Activated CD4-positive, CD25-positive, alpha-beta regulatory T cell treated with anti-CD3 and anti-CD28 coated beads, Interleukin-2, amount 50 U/mL, for 24 hours (primary cell): Measurements from ENCODE around the gene FADS6.
A peak's percentile ranks its signal among the peaks of the same experiment; 100 is the strongest.

ENCODE experiments used
- ATAC-seq, 2 donors: fragments of 150-1000 bp; cut with Tn5 transposase; one replicate each; pipeline ENCODE4 v1.10.0; 2021; ENCODE audit warnings: mild to moderate bottlenecking in 1 of 2, moderate library complexity in 1 of 2

Gene FADS6

GRCh38 chr17:74851612-74852236, 41.7 kb downstream of the FADS6 start:
- no peak for ATAC-seq

DNA sequence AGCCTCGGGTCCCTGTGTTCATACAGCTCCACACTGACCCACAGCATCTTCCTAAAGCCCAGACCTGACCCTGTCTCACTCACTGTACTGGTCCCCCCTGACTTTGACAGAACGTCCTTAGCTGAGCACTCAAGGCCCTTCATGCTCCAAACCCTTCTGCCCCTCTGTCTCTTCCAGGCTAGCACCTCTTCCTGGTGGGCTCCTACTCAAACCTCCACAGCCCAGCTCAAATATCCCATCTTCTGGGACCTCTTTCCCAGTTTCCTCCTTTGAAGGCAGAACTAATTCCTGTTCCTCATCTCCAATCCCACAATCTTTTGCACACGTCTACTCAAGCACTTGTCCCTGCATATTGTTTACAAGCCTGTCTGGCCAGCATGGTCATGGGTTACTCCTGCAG, 42.5 kb downstream of the FADS6 start:
- no peak for ATAC-seq

- ATAC-seq, result no peak
Measured at GRCh38 chr17:74850310-74850709, 43.1 kb downstream of the FADS6 start.

GRCh38 chr17:74848656-74849399, 44.6 kb downstream of the FADS6 start:
- ATAC-seq, result no peak

DNA sequence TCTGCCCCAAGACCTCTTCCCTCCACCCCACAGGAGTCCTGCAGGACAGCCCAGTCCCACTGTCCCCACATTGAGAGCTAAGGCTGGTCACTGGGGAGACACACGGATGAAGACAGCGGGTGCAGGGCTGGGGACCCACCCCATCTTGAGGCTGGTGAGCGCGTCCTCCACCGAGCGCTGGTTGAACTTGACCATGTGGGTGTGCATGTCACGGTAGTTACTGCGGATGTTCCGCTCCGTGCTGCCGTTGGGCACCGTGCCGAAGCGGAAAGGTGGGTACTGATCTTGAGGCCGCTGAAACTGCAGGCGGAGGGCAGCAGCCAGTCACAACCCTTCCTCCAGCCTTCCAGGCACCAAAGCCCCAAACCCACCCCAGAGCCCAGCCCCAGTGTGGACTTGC, 46.8 kb downstream of the FADS6 start:
- ATAC-seq, result no peak

DNA sequence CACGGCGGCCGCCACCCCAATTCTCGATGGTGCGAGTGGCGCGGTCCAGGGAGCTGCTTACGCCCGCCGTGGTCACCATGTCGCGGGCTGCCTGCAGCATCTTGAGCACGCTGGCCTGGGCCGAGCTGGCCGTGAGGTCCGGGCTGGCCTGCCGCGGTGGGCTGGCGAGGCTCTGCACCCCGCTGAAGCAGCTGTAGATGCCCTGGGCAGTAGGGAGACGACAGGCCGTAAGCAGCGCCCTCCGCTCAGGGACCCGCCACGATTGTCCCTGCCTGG, 50.1 kb downstream of the FADS6 start:
- ATAC-seq, result no peak

GRCh38 chr17:74842599-74843351, 50.7 kb downstream of the FADS6 start:
- ATAC-seq, result peak in 1 of 2 donors; percentile 17

- no peak for ATAC-seq
Measured at GRCh38 chr17:74842146-74842598, 51.3 kb downstream of the FADS6 start.

DNA sequence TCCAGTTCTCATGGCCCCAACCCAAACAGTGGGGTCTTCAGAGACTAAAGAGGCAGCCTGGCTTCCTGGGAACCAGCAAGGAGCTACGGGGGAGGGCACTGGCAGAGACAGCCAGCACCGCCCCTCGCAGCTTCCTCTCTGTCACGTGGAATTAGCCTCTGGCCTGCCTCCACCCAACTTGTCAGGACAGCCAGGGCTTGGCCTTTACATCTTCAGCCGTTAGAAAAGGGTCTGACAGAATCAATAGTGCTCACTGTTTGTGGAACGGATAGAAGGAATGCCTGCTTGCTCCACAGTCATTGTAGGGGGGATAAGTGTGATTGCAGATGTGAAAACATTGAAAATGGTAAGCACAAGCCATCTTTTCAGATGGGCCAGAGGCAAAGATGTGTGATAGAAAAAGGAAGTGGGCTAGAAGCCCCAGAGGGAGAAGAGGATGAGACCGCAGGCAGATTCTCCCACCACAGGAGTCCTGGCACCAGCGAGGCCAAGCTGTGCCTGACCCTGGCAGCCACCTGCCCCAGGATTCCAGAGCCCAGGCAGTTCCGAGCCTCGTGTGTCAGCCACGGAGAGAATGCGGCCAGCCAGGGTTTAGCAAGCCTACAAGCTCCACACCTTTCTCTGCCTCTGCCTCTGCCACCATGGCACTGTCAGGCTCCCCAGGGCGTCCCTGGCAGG, 52.3 kb downstream of the FADS6 start:
- ATAC-seq, result no peak

DNA sequence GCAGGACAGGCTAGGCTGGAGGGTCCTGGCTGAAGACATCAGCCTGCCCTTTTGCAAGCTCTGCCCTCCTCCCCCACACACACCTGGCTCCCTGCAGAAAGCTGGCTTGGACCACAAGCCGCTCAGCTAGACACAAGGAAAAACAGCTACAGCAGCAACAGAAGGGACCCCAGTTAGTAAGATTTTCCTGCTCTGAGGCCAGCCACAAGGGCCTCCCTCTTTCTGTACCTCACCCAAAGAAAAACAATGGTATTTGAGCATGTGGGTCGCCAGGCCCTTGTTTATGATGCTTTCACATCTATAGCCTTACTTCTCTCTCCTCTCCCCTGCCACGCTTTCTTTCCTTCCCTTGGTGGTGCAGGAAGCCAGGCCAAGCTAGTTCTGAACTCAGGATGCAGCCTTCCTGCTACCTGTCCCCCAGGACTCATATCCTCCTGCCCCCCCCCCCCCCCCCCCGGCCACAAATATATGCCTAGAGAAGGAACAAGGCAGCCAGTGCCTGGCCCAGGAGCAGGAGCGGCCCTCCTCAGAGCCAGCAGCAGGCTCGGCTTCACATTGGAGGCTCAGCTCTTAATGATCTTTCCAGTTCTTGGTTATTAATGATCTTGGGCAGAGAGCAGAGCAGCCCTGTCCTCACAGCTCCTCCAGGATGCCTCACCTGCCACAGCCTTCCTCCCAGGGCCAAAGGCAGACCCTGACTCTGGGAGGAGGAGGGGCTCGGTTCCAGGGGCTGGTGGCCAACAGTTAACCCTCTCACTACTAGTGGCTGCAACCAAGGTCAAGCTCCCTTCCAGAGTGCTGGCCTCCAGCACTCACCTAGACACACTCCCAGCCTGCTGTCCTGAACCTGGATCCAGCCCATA, 53.2 kb downstream of the FADS6 start:
- no peak for ATAC-seq

DNA sequence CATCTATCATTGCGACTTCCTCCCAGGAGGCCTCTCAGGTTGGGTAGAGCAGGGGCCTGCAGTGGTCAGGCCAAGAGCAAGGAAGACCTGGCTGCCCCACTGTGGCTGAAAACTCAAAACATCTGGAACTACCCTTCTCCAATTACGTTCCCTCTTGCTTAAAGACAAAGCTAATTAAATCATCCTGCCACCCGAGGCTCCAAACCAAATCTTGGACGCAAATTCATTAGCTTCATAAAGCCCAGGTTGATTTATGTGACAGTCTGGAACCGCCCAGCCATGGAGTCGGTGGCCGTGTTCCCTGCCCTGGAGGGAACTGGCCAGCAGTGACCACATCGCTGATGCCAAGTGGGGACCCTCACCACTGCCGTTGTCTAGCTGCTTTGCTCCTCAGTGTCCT, 55.2 kb downstream of the FADS6 start:
- ATAC-seq, result no peak

DNA sequence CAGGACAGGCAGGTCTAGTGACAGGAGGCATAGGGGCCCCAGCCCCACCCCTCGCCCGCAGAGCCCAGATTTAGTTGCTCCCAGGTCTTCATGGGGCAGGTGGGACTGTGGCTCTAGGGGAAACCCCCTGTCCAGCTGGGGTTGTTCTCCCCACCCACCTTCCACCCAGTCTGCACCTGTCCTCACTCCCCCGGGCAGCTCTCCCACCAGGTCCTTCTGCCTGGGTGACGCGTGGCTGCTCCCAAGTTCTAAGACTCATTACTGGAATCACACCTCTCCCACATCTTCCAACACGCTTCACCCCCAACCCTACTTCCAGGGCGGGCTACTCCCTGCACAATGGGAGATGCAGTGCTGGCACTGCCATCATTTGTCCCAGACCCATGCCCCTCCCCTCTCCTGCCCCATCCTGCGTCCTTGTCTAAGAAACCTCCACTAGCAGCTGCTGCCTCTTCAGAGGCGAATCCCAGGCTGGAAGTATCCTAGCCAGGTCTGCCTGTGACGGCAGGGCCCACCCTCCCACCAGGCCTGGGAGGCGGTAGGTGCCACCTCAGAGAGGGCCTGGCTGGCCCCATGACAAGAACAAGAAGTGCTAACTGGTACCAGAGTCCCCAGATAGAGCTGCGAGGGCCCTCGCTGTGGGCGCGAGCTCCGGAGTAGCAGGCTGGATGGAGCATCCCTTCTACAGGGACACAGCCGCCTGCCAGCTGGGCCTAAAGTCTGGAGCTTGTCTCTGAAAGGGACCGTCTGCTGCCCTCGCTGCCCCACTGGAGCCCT, 56.6 kb downstream of the FADS6 start:
- ATAC-seq, result no peak

- no peak for ATAC-seq
Measured at GRCh38 chr17:74836191-74836590, 57.2 kb downstream of the FADS6 start.

GRCh38 chr17:74833501-74834377, 59.7 kb downstream of the FADS6 start:
- no peak for ATAC-seq

DNA sequence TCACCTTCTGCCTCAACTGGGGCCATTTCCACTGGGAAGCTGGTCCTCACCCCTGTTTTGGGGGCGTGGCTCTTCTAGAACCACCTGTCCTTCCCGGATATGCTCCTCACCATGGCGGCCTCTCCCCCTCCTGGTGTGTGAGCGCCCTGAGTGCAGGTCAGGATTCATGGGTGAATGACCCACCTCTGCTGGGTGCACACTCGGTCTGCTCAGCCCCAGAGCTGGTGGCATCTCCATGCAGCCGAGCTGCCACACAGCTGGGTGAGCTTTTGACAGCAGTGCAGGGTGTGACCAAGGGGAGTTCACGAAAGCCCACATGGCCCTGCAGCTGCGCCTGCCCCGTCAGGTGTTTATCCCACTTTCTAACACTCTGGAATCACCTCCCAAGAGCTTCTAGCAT, 61.0 kb downstream of the FADS6 start:
- ATAC-seq, result no peak

GRCh38 chr17:74831444-74832146, 61.8 kb downstream of the FADS6 start:
- no peak for ATAC-seq

DNA sequence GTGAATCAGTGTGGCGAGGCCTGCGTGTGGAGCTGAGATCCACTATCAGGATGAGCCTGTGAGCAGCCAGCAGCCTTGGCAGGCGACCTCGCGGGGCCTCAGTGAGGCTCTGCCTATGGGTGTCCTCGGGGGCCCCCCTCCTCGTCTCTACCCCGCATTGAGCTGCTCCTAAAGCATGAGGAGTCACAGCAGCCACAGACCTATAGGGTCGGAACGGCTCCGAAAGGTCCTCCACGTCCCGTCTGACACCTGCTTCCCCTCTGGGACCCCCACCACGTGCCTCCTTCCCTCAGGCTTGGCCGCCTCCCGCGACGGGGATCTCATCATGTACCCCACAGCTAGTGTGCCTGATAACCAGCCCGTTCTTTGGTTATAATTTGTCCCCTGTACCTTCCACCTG, 62.6 kb downstream of the FADS6 start:
- ATAC-seq, result no peak

DNA sequence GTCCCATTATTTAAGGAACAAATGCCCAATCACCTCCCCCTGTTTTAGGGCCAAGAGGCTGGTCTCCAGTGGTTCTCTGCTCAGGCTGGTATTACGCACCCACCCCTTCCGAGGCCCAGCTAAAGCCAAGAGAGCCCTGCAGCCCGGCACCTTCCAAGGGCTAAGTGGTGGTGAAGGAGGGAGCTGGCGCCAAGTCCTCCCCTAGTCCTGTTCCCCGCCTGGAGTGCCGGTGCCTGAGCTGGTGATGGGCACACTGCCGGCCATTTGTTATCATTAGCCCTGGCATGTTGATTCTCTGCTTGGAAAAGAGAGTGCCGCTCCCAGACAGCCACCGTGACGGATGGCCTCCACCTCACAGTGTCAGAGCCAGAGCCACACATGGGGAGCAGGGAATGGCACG, 65.6 kb downstream of the FADS6 start:
- ATAC-seq, result no peak
